Lower leg skin (tissue), 4 donors: ENCODE measurements around the gene MOCS1. TPM values are rescaled to one million over a fixed set of nuclear protein-coding genes. Genes with fewer than 3 reads are reported as not detected.

Experiments
- DNase-seq, 2 donors: peaks; one replicate each; pipeline ENCODE4 v3.0.0-alpha.2; 2019; ENCODE audit warnings: low spot score in 2 of 2
- H3K4me3 ChIP-seq: fragments of 200-600 bp; sonication (generic); 2 replicates; pipeline ENCODE4 v1.5.1; 2017; ENCODE audit warnings: mild to moderate bottlenecking, low read depth; ENCODE audit not compliant: poor library complexity, severe bottlenecking
- CTCF ChIP-seq, 3 donors: fragments of 450-650 bp; IDR thresholded peaks; one replicate each; pipeline ENCODE4 v1.5.1; 2016; ENCODE audit warnings: antibody characterized with exemption in 3 of 3, mild to moderate bottlenecking in 3 of 3, moderate library complexity in 2 of 3
- POLR2A ChIP-seq, 2 donors: fragments of 450-650 bp; IDR thresholded peaks; one replicate each; pipeline ENCODE4 v1.6.1; 2016 to 2017; ENCODE audit warnings: antibody characterized with exemption in 2 of 2, mild to moderate bottlenecking in 1 of 2, moderate library complexity in 1 of 2
- WGBS, 2 donors: methylation state at CpG; one replicate each; pipeline ENCODE4 v1.1.5; 2018; 5-methylcytosine and 5-hydroxymethylcytosine counted together
- intact Hi-C: fragments of 100-400 bp; cut with DNase I; formaldehyde crosslinking; loops from one replicate; pipeline ENCODE4 v1.15.0; 2023; ENCODE audit warnings: low total_unique reads
- total RNA-seq, 4 donors: library from RNA; depleted of rRNA; stranded (reverse); fragments of >200 nt; gene quantifications; one replicate each; pipeline ENCODE4 v1.1.0, GENCODE V29; 2016

The MOCS1 gene
- 10 to 100 TPM in 2 of 4 donors, 1 to 10 TPM in 2; 4.8 to 18.7 (median 10.5) TPM for total RNA-seq

GRCh38 chr6:39934131-39934757 is at the start of gene MOCS1:
TSS of gene MOCS1 (minus strand) at chr6:39934462. CDS start at chr6:39934417, 45 bp downstream.
- intact Hi-C loops: no loop called here
- DNase-seq: peak; percentile 77 to 96
- peak within 1 kb of the TSS; percentile 62 for H3K4me3 ChIP-seq
- TF ChIP-seq CTCF (IDR thresholded peaks at IDR 0.05): no peak
- no peak for TF ChIP-seq POLR2A (IDR thresholded peaks at IDR 0.05)
- WGBS, 2 donors: 4 to 5% methylated on average over 26 to 45 of the region's 46 CpGs

GRCh38 chr6:39984051-39984450 is 49.8 kb upstream of the MOCS1 start:
- H3K4me3 ChIP-seq: no peak overlapping the region
- DNase-seq: no peak
- intact Hi-C loops: loop anchor here (5.0 kb wide), 1 partner anchor 323 kb away; no protein-coding TSS in a partner anchor
- TF ChIP-seq CTCF (IDR thresholded peaks at IDR 0.05) (no peak), POLR2A (IDR thresholded peaks at IDR 0.05) (no peak)

- no peak overlapping the region for H3K4me3 ChIP-seq
- no peak for DNase-seq
- TF ChIP-seq CTCF (IDR thresholded peaks at IDR 0.05) (no peak), POLR2A (IDR thresholded peaks at IDR 0.05) (no peak)
- intact Hi-C loops: loop anchor here (5.0 kb wide), 1 partner anchor 324 kb away; no protein-coding TSS in a partner anchor
Observed at GRCh38 chr6:39983193-39983592, 48.9 kb upstream of the MOCS1 start.

- DNase-seq: no peak
- intact Hi-C loops: loop anchor here (5.0 kb wide), 1 partner anchor 325 kb away; no protein-coding TSS in a partner anchor
Observed at GRCh38 chr6:39982720-39983119, 48.5 kb upstream of the MOCS1 start.

GRCh38 chr6:39980839-39981580 is 46.7 kb upstream of the MOCS1 start:
- H3K4me3 ChIP-seq: no peak overlapping the region
- intact Hi-C loops: loop anchor here (5.0 kb wide), 1 partner anchor 326 kb away; no protein-coding TSS in a partner anchor
- peak in 1 of 2 donors; percentile 33 for DNase-seq
- TF ChIP-seq CTCF (IDR thresholded peaks at IDR 0.05) (no peak), POLR2A (IDR thresholded peaks at IDR 0.05) (no peak)
- 34 to 49% methylated on average over 3 of the region's 3 CpGs for WGBS, 2 donors

More at GRCh38 chr6:39982720-39983119, 48.5 kb upstream of the MOCS1 start:
- TF ChIP-seq POLR2A (IDR thresholded peaks at IDR 0.05) (no peak), CTCF (IDR thresholded peaks at IDR 0.05) (no peak)
- no peak overlapping the region for H3K4me3 ChIP-seq
